B cell (primary cell): ENCODE data around the gene RAD51B. TPM values are rescaled to one million over a fixed set of nuclear protein-coding genes. Genes with fewer than 3 reads are reported as not detected.

Experiments
- ATAC-seq: fragments of 200-7000 bp; cut with Tn5 transposase; one replicate; pipeline ENCODE4 v1.10.0; 2021; ENCODE audit warnings: low read depth, mild to moderate bottlenecking, moderate number of reproducible peaks, moderate library complexity
- CTCF ChIA-PET: fragments of 350-600 bp; sonication (Branson Sonifier 250); formaldehyde crosslinking; loops from one replicate; lab custom pipeline; 2021; ENCODE audit warnings: antibody characterized with exemption, inconsistent platforms; lab: Charles Lee
- POLR2A ChIA-PET: fragments of 350-600 bp; sonication (Branson Sonifier 250); formaldehyde crosslinking; loops from one replicate; lab custom pipeline; 2021; ENCODE audit warnings: antibody characterized with exemption; lab: Charles Lee
- DNase-seq: peaks from one replicate; pipeline ENCODE4 v3.0.0; 2013
- H2AFZ ChIP-seq: 2 replicates; pipeline ENCODE4 v1.6.1; 2012; ENCODE audit warnings: mild to moderate bottlenecking, low read depth, low read length; ENCODE audit not compliant: insufficient read depth, poor library complexity, severe bottlenecking
- H3K27ac ChIP-seq, 2 donors: 1 replicate in 1 of 2; 2 replicates in 1 of 2; pipeline ENCODE4 v1.5.1; 2012 to 2013; ENCODE audit warnings: low read length in 2 of 2, mild to moderate bottlenecking in 2 of 2, moderate library complexity in 1 of 2
- H3K27me3 ChIP-seq, 4 experiments: fragments of 200-600 bp in 1 of 4; sonication (generic) in 1 of 4; replicated peaks in 1 of 4; 1 replicate in 2 of 4; 2 replicates in 2 of 4; pipeline versions ENCODE4 v1.6.1 to v1.7.0; 2013 to 2016; ENCODE audit warnings: low read length in 3 of 4, mild to moderate bottlenecking in 2 of 4, mixed read lengths in 1 of 4, moderate library complexity in 1 of 4; ENCODE audit not compliant: insufficient read depth in 4 of 4, control insufficient read depth in 3 of 4; ENCODE audit errors: control extremely low read depth in 1 of 4
- H3K36me3 ChIP-seq, 2 experiments: replicated peaks in 1 of 2; 1 replicate in 1 of 2; 2 replicates in 1 of 2; pipeline versions ENCODE4 v1.6.1 to v1.7.1; 2013; ENCODE audit warnings: low read length in 1 of 2; ENCODE audit not compliant: insufficient read depth in 2 of 2, control insufficient read depth in 1 of 2; ENCODE audit errors: control extremely low read depth in 1 of 2, extremely low read depth in 1 of 2
- H3K4me1 ChIP-seq, 2 donors: fragments of 200-600 bp in 1 of 2; sonication (generic) in 1 of 2; 1 replicate in 1 of 2; 2 replicates in 1 of 2; pipeline versions ENCODE4 v1.5.1 to v1.6.1; 2013 to 2017; ENCODE audit warnings: low read length in 2 of 2; ENCODE audit not compliant: control insufficient read depth in 2 of 2, insufficient read depth in 2 of 2
- H3K4me2 ChIP-seq: replicated peaks from 2 replicates; pipeline ENCODE3; 2012; ENCODE audit warnings: mild to moderate bottlenecking, low read depth, low read length; ENCODE audit not compliant: poor library complexity, severe bottlenecking
- H3K4me3 ChIP-seq, 5 experiments: fragments of 200-600 bp in 1 of 5; sonication (generic) in 1 of 5; 1 replicate in 3 of 5; 2 replicates in 2 of 5; pipeline versions ENCODE4 v1.5.1 to v1.7.0; 2011 to 2016; ENCODE audit warnings: low read length in 4 of 5, mild to moderate bottlenecking in 4 of 5, low read depth in 2 of 5, control low read depth in 1 of 5, moderate library complexity in 1 of 5; ENCODE audit not compliant: insufficient read depth in 1 of 5; ENCODE audit errors: control extremely low read depth in 1 of 5, extremely low read depth in 1 of 5
- H3K79me2 ChIP-seq: fragments of 200-600 bp; sonication (generic); one replicate; pipeline ENCODE4 v1.6.0; 2016; ENCODE audit warnings: low read length; ENCODE audit not compliant: control insufficient read depth, insufficient read depth
- H3K9ac ChIP-seq: fragments of 200-600 bp; sonication (generic); 2 replicates; pipeline ENCODE4 v1.6.1; 2017; ENCODE audit warnings: mild to moderate bottlenecking, low read length, moderate library complexity
- H3K9me3 ChIP-seq, 3 donors: one replicate each; pipeline versions ENCODE4 v1.6.1 to v1.7.1; 2013; ENCODE audit warnings: low read length in 2 of 3; ENCODE audit not compliant: control insufficient read depth in 2 of 3, insufficient read depth in 1 of 3; ENCODE audit errors: control extremely low read depth in 1 of 3
- H4K20me1 ChIP-seq: 2 replicates; pipeline ENCODE4 v1.6.0; 2012; ENCODE audit warnings: mild to moderate bottlenecking, low read length; ENCODE audit not compliant: insufficient read depth, control insufficient read depth, poor library complexity, severe bottlenecking
- H3K27ac Mint-ChIP-seq: one replicate; pipeline ENCODE4 v1.8.0; 2021; ENCODE audit warnings: mixed read lengths
- H3K27me3 Mint-ChIP-seq: one replicate; pipeline ENCODE4 v1.8.0; 2021; ENCODE audit warnings: mixed read lengths
- H3K4me1 Mint-ChIP-seq: one replicate; pipeline ENCODE4 v1.8.0; 2021; ENCODE audit warnings: mixed read lengths
- H3K4me3 Mint-ChIP-seq: one replicate; pipeline ENCODE4 v1.8.0; 2021; ENCODE audit warnings: mixed read lengths
- H3K9me3 Mint-ChIP-seq: one replicate; pipeline ENCODE4 v1.8.0; 2022; ENCODE audit warnings: mixed read lengths; ENCODE audit not compliant: insufficient read depth
- CTCF ChIP-seq: fragments of 200-600 bp; IDR thresholded peaks from one replicate; pipeline ENCODE4 v1.8.0; 2022; ENCODE audit warnings: antibody characterized with exemption, mild to moderate bottlenecking
- EZH2 ChIP-seq: IDR thresholded peaks from 2 replicates; pipeline ENCODE4 v1.6.1; 2012; ENCODE audit warnings: borderline replicate concordance, low read depth, mild to moderate bottlenecking, moderate library complexity, low read length; ENCODE audit not compliant: insufficient read depth, poor library complexity, severe bottlenecking
- WGBS: methylation state at CpG from one replicate; pipeline ENCODE4 v1.1.5; 2013; ENCODE audit warnings: missing lambda C conversion rate; ENCODE audit not compliant: insufficient coverage; 5-methylcytosine and 5-hydroxymethylcytosine counted together
- intact Hi-C: fragments of 100-400 bp; cut with micrococcal nuclease; formaldehyde crosslinking; loops from one replicate; pipeline ENCODE4 v1.10.0; 2022
- polyA plus RNA-seq: library from polyadenylated mRNA; depleted of rRNA; stranded (reverse); fragments of >200 nt; gene quantifications from 2 replicates; pipeline ENCODE4 v1.2.3, GENCODE V29; 2012
- total RNA-seq, 2 donors: library from RNA; stranded (reverse); fragments of 120-200 nt in 1 of 2; gene quantifications; 1 replicate in 1 of 2; 2 replicates in 1 of 2; pipeline versions ENCODE4 v1.2.3 to v1.2.4, GENCODE V29; 2013 to 2022

Gene RAD51B
- total and polyA plus RNA-seq, 2 donors (not counting 1 experiment from before 2014, with no cell fraction given), result 6.5 to 60.6 TPM

DNA sequence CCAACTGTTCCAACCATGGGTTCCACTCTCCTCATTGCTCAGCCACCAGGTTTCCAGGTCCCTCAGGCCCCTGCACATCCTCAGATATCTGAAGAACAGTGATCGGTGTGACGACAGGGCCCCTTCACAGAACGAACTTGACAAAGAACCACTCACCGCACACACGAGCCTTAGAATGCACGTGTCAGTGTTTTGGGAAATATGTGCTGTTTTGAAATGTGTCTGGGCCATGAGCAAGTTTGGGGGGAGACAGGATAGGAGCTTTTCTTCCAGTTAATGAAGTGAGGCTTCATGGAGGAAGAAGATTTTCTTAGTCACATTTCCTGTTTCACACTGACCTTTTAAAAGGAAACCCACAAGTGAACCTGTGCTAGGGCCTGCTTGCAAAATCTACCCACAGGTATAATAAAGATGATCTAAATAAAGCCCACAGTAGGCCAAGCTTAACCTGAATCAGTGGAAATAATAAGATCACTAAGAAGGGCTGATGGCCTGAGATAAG is 914.7 kb downstream of the RAD51B start:
- Histone ChIP-seq H3K9me3 (no peaks in the 10 kb centered on the region), H3K27me3 (no peaks in the 10 kb centered on the region), H3K79me2 (peaks cover 12% of the 10 kb centered on the region), H2AFZ (peak overlapping the region; percentile 48), H4K20me1 (no peaks in the 10 kb centered on the region), H3K4me3 (peak overlapping the region in 1 of 5 experiments; percentile 25), H3K4me1 (peaks cover 41 to 58% of the 10 kb centered on the region in 2 donors), H3K4me2 (peak overlapping the region; percentile 57), H3K27ac (peak overlapping the region; percentile 8 to 64), H3K9ac (peak overlapping the region; percentile 6), H3K36me3 (no peaks in the 10 kb centered on the region)
- Mint-ChIP-seq H3K4me1 (peaks cover 72% of the 10 kb centered on the region), H3K27ac (peak overlapping the region; percentile 75), H3K4me3 (peak overlapping the region; percentile 66), H3K27me3 (no peaks in the 10 kb centered on the region), H3K9me3 (no peaks in the 10 kb centered on the region)
- ChIA-PET CTCF (interaction anchor here (0.9 to 1.5 kb wide), 3 partner anchors 11 to 451 kb away, joined by 3 to 4 read pairs (median 3); no protein-coding TSS in a partner anchor), POLR2A (interaction anchor here (1.0 to 1.5 kb wide), 5 partner anchors 49 to 467 kb away, joined by 3 to 6 read pairs (median 4); partner anchors contain the start of gene ZFP36L1)
- intact Hi-C loops, result loop anchor here (1.0 to 5.0 kb wide), 3 partner anchors 8 to 487 kb away; no protein-coding TSS in a partner anchor
- TF ChIP-seq CTCF, result no peak
- no peak for TF ChIP-seq EZH2
- DNase-seq, result peak; percentile 30
- ATAC-seq, result peak; percentile 74
- no CpG with 5 or more reads among the region's 6 CpGs for WGBS

DNA sequence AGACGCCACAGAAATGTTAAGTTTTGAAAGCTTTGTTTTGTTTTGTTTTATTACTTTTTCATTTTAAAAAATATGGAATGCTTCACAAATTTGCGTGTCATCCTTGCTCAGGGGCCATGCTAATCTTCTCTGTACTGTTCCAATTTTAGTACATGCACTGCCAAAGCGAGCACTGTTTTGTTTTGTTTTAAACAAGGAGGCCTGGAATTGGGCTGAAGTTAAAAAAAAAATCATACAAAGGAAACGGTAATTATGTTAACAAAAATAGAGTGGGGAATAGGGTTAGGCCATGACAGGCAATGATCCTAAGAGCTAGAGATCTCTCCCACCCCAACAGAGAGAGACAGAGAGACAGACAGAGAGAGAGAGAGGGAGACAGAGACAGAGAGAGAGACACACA is 916.3 kb downstream of the RAD51B start:
- Mint-ChIP-seq H3K4me1 (peaks cover 67% of the 10 kb centered on the region), H3K9me3 (no peaks in the 10 kb centered on the region), H3K27me3 (no peaks in the 10 kb centered on the region), H3K27ac (peak overlapping the region; percentile 51), H3K4me3 (no peak overlapping the region)
- Histone ChIP-seq H2AFZ (no peak overlapping the region), H3K27me3 (no peaks in the 10 kb centered on the region), H3K79me2 (peaks cover 12% of the 10 kb centered on the region), H3K9me3 (no peaks in the 10 kb centered on the region), H3K4me2 (no peak overlapping the region), H4K20me1 (no peaks in the 10 kb centered on the region), H3K36me3 (no peaks in the 10 kb centered on the region), H3K9ac (no peak overlapping the region), H3K4me1 (peaks cover 34 to 57% of the 10 kb centered on the region in 2 donors), H3K27ac (no peak overlapping the region), H3K4me3 (no peak overlapping the region)
- ChIA-PET POLR2A (interaction anchor here (1.0 kb wide), 1 partner anchor 50 kb away, joined by 4 read pairs; no protein-coding TSS in a partner anchor), CTCF (interaction anchor here (0.6 to 1.7 kb wide), 5 partner anchors 15 to 398 kb away, joined by 3 to 5 read pairs (median 3); no protein-coding TSS in a partner anchor)
- TF ChIP-seq EZH2, result no peak
- no peak for TF ChIP-seq CTCF
- intact Hi-C loops, result loop anchor here (2.0 kb wide), 1 partner anchor 51 kb away; no protein-coding TSS in a partner anchor
- WGBS, result 100% methylated on average over 1 of the region's 4 CpGs
- DNase-seq (no peak), ATAC-seq (no peak)
